Left ventricle myocardium inferior (tissue), 1 donor: ENCODE data around the gene FUCA2. TPM values are rescaled to one million over a fixed set of nuclear protein-coding genes. Genes with fewer than 3 reads are reported as not detected.

Experiments
- DNase-seq: peaks from one replicate; pipeline ENCODE4 v3.0.0-alpha.2; 2020
- H3K27ac ChIP-seq: fragments of 200-600 bp; replicated peaks from 2 replicates; pipeline ENCODE4 v1.8.0; 2021
- H3K27me3 ChIP-seq: fragments of 200-600 bp; 2 replicates; pipeline ENCODE4 v1.8.0; 2021; ENCODE audit warnings: low read depth
- H3K36me3 ChIP-seq: fragments of 200-600 bp; 2 replicates; pipeline ENCODE4 v1.8.0; 2021
- H3K4me1 ChIP-seq: fragments of 200-600 bp; 2 replicates; pipeline ENCODE4 v1.8.0; 2021
- H3K4me3 ChIP-seq: fragments of 200-600 bp; 2 replicates; pipeline ENCODE4 v1.8.0; 2021; ENCODE audit warnings: mild to moderate bottlenecking, moderate library complexity
- H3K9me3 ChIP-seq: fragments of 200-600 bp; replicated peaks from 2 replicates; pipeline ENCODE4 v1.8.0; 2021
- CTCF ChIP-seq: fragments of 200-600 bp; IDR thresholded peaks from 2 replicates; pipeline ENCODE4 v1.8.0; 2021; ENCODE audit warnings: antibody characterized with exemption, mild to moderate bottlenecking, borderline replicate concordance
- intact Hi-C: fragments of 100-400 bp; cut with micrococcal nuclease; formaldehyde crosslinking; loops from one replicate; pipeline ENCODE4 v1.11.0; 2022
- total RNA-seq: library from RNA; stranded (reverse); fragmentation: NEBNext Ultra II Directional; extraction: Animal tissue kit (Norgen Biotek cat#: 25700); gene quantifications from one replicate; pipeline ENCODE4 v1.2.1, GENCODE V29; 2021
- donor health status: DM: no; HTN: yes; CAD: no; lungs with severe emphysema.

FUCA2 gene
- total RNA-seq, 1 donor from 2014 or later: 44.5 TPM

GRCh38 chr6:143540192-143540591 is 28.7 kb upstream of the FUCA2 start:
- Histone ChIP-seq H3K27ac (no peak overlapping the region), H3K4me3 (no peak overlapping the region), H3K4me1 (peaks cover 25% of the 10 kb centered on the region), H3K27me3 (no peaks in the 10 kb centered on the region), H3K9me3 (no peaks in the 10 kb centered on the region), H3K36me3 (no peaks in the 10 kb centered on the region)
- TF ChIP-seq CTCF: no peak
- DNase-seq: no peak
- intact Hi-C loops: no loop called here

GRCh38 chr6:143539734-143540133 is 28.2 kb upstream of the FUCA2 start:
- Histone ChIP-seq H3K9me3 (no peaks in the 10 kb centered on the region), H3K4me1 (peaks cover 25% of the 10 kb centered on the region), H3K36me3 (no peaks in the 10 kb centered on the region), H3K27me3 (no peaks in the 10 kb centered on the region), H3K4me3 (no peak overlapping the region), H3K27ac (no peak overlapping the region)
- no peak for TF ChIP-seq CTCF
- intact Hi-C loops: no loop called here
- DNase-seq: no peak

GRCh38 chr6:143539106-143539505 is 27.6 kb upstream of the FUCA2 start:
- no peaks in the 10 kb centered on the region for H3K36me3 ChIP-seq
- peaks cover 25% of the 10 kb centered on the region for H3K4me1 ChIP-seq
- intact Hi-C loops: no loop called here
- DNase-seq: no peak
- no peak overlapping the region for H3K4me3 ChIP-seq
- H3K27me3 ChIP-seq: no peaks in the 10 kb centered on the region
- no peaks in the 10 kb centered on the region for H3K9me3 ChIP-seq
- no peak overlapping the region for H3K27ac ChIP-seq
- no peak for TF ChIP-seq CTCF

- H3K4me1 ChIP-seq: peaks cover 19% of the 10 kb centered on the region
- H3K4me3 ChIP-seq: no peak overlapping the region
- intact Hi-C loops: no loop called here
- TF ChIP-seq CTCF: no peak
- no peaks in the 10 kb centered on the region for H3K9me3 ChIP-seq
- H3K27ac ChIP-seq: no peak overlapping the region
- H3K27me3 ChIP-seq: no peaks in the 10 kb centered on the region
- no peaks in the 10 kb centered on the region for H3K36me3 ChIP-seq
- DNase-seq: no peak
Observed at GRCh38 chr6:143538374-143538773, 26.9 kb upstream of the FUCA2 start.

- peak overlapping the region; percentile 78 for H3K27ac ChIP-seq
- intact Hi-C loops: no loop called here
Observed at GRCh38 chr6:143536866-143537691, 25.6 kb upstream of the FUCA2 start.

More at GRCh38 chr6:143536866-143537691, 25.6 kb upstream of the FUCA2 start:
- peak; percentile 60 for DNase-seq
- Histone ChIP-seq H3K36me3 (no peaks in the 10 kb centered on the region), H3K27me3 (no peaks in the 10 kb centered on the region), H3K4me1 (peaks cover 17% of the 10 kb centered on the region), H3K4me3 (peak overlapping the region; percentile 72), H3K9me3 (no peaks in the 10 kb centered on the region)
- TF ChIP-seq CTCF: peak; percentile 59
